ENCODE measurements around the gene FAM177A1. TPM values are rescaled to one million over a fixed set of nuclear protein-coding genes. Genes with fewer than 3 reads are reported as not detected.
A peak's percentile ranks its signal among the peaks of the same experiment; 100 is the strongest.

Gene FAM177A1
- total and polyA plus RNA-seq, 2 of the 13 experiments (the other 11 are each of a cell fraction or from before 2014, with no cell fraction given) = 72.9 to 119 TPM

DNA sequence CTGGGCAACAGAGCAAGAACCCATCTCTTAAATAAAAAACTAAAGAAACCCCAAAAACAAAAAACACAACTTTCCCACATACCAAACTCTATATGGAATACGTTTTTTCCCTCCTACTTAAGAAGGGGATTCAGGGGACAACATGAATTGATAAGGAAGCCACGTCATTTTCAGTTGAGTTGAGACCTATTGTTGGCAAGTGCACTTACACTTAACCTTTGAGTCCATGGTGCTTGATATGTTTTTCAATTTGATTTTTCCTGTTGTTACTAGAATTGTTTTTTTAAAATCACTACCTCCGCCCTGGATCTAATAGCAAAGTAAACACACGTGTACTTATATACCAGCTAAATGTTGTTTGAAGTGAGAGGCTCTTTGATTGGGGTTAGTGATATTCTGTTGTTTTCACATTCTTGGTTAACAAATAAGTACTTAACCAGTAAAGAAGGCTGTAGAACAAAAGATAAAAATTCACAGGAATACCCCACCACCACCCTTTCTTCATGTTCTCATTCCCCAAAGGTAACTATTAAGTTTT lies 2.0 kb downstream of the FAM177A1 start:
- intact Hi-C loops (cut with micrococcal nuclease; ENCODE audit: unreplicated experiment) = loop anchor here (5.0 to 10.0 kb wide), 3 partner anchors 247 to 757 kb away; partner anchors contain the start of genes PSMA6 and RALGAPA1
- DNase-seq (ENCODE audit: low spot score) (peak; percentile 26), ATAC-seq (no peak), FAIRE-seq (no peak)
- Histone ChIP-seq H3K4me3 (replicated peaks in 1 of 3; ENCODE audit: insufficient read depth in 1 of 3, low read depth in 2 of 3, low read length in 3 of 3) (peak overlapping the region in 1 of 3 experiments; percentile 3; a peak in 2 of 6 replicates), H3K4me2 (ENCODE audit: low read depth, low read length) (peak overlapping the region; percentile 96), H3K4me1 (ENCODE audit: insufficient read depth, low read length) (peaks cover 62% of the 10 kb centered on the region), H3K27me3 (ENCODE audit: control insufficient read depth in 1 of 2, insufficient read depth in 2 of 2, low read length in 2 of 2) (no peaks in the 10 kb centered on the region; a peak in 1 of 5 replicates), H3K36me3 (replicated peaks in 1 of 2; ENCODE audit: control insufficient read depth in 1 of 2, insufficient read depth in 2 of 2, low read length in 2 of 2) (peaks cover 0 to 4% of the 10 kb centered on the region in 2 experiments; a peak in 1 of 5 replicates), H3K9ac (ENCODE audit: insufficient read depth, low read depth, low read length) (peak overlapping the region; percentile 4; the same call in 1 of the 2 replicates), H3K27ac (ENCODE audit: extremely low read length, insufficient read depth, low read length) (no peak overlapping the region), H3K9me3 (ENCODE audit: low read length) (no peaks in the 10 kb centered on the region), H4K20me1 (ENCODE audit: insufficient read depth, low read length) (no peaks in the 10 kb centered on the region), H3K79me2 (ENCODE audit: insufficient read depth, low read length) (peaks cover 19% of the 10 kb centered on the region), H2AFZ (ENCODE audit: low read length) (no peak overlapping the region)
- in situ Hi-C loops (cut with HindIII; ENCODE audit: extremely low pct_ligation_motif_present, low pct_unique_long_range_greater_than_20kb) = loop anchor here (5.0 kb wide), 1 partner anchor 66 kb away; the partner anchor contains the start of gene SRP54
- WGBS (ENCODE audit: low lambda C conversion rate) = 72% methylated on average over 4 of the region's 4 CpGs
- POLR2A ChIA-PET = interaction anchor here (2.0 to 3.4 kb wide), 3 partner anchors 10 to 356 kb away, joined by 5 to 21 read pairs (median 19); partner anchors contain the start of genes NFKBIA and PSMA6
- CTCF ChIA-PET (ENCODE audit: low intra/inter-chr PET ratio, low total read pairs) = no interaction called here
- no TSS peak for BruUV-seq (replicated peaks)
- TF ChIP-seq SIX1 (CRISPR knock-in tag; IDR thresholded peaks at IDR 0.05; ENCODE audit: borderline replicate concordance) (peak; percentile 45; the same call in 1 of the 2 replicates), HMGXB3 (CRISPR knock-in tag; IDR thresholded peaks at IDR 0.05; ENCODE audit: borderline replicate concordance) (no peak), PRMT3 (CRISPR knock-in tag; IDR thresholded peaks at IDR 0.05; ENCODE audit: borderline replicate concordance, low read depth) (no peak), NAIF1 (CRISPR knock-in tag; IDR thresholded peaks at IDR 0.05; ENCODE audit: borderline replicate concordance) (no peak), IKZF5 (CRISPR knock-in tag; IDR thresholded peaks at IDR 0.05) (no peak), SOX6 (IDR thresholded peaks at IDR 0.05) (no peak), SOX6 (CRISPR knock-in tag; IDR thresholded peaks at IDR 0.05) (0 out of 2 replicates have a peak, but pooled peaks have one; percentile 6), ZKSCAN1 (IDR thresholded peaks at IDR 0.05; ENCODE audit: low read length) (no peak), ETV5 (CRISPR knock-in tag; IDR thresholded peaks at IDR 0.05; ENCODE audit: borderline replicate concordance) (no peak), FOXP1 (IDR thresholded peaks at IDR 0.05) (no peak), FOXP1 (CRISPR knock-in tag; IDR thresholded peaks at IDR 0.05) (peak; percentile 57; the same call in 1 of the 2 replicates)
- TF ChIP-seq, protein P1, sequence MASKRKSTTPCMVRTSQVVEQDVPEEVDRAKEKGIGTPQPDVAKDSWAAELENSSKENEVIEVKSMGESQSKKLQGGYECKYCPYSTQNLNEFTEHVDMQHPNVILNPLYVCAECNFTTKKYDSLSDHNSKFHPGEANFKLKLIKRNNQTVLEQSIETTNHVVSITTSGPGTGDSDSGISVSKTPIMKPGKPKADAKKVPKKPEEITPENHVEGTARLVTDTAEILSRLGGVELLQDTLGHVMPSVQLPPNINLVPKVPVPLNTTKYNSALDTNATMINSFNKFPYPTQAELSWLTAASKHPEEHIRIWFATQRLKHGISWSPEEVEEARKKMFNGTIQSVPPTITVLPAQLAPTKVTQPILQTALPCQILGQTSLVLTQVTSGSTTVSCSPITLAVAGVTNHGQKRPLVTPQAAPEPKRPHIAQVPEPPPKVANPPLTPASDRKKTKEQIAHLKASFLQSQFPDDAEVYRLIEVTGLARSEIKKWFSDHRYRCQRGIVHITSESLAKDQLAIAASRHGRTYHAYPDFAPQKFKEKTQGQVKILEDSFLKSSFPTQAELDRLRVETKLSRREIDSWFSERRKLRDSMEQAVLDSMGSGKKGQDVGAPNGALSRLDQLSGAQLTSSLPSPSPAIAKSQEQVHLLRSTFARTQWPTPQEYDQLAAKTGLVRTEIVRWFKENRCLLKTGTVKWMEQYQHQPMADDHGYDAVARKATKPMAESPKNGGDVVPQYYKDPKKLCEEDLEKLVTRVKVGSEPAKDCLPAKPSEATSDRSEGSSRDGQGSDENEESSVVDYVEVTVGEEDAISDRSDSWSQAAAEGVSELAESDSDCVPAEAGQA (IDR thresholded peaks at IDR 0.05; ENCODE audit: low read depth) = no peak
- TF ChIP-seq, protein P1 (CRISPR knock-in tag; IDR thresholded peaks at IDR 0.05; ENCODE audit: borderline replicate concordance) = no peak
